ENCODE measurements around the gene IL17C. TPM values are rescaled to one million over a fixed set of nuclear protein-coding genes. Genes with fewer than 3 reads are reported as not detected.

IL17C gene
- total RNA-seq, 1 experiment from 2014 or later = 1.9 TPM

- no peak for TF ChIP-seq ZSCAN18 (CRISPR knock-in tag; IDR thresholded peaks at IDR 0.05)
- TF ChIP-seq, protein P1, sequence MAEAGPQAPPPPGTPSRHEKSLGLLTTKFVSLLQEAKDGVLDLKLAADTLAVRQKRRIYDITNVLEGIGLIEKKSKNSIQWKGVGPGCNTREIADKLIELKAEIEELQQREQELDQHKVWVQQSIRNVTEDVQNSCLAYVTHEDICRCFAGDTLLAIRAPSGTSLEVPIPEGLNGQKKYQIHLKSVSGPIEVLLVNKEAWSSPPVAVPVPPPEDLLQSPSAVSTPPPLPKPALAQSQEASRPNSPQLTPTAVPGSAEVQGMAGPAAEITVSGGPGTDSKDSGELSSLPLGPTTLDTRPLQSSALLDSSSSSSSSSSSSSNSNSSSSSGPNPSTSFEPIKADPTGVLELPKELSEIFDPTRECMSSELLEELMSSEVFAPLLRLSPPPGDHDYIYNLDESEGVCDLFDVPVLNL (CRISPR knock-in tag; IDR thresholded peaks at IDR 0.05; ENCODE audit: borderline replicate concordance, low read depth) = no peak
- TF ChIP-seq FOXJ3 (CRISPR knock-in tag; IDR thresholded peaks at IDR 0.05; ENCODE audit: borderline replicate concordance) = no peak
- TF ChIP-seq NR2C2 (CRISPR knock-in tag; IDR thresholded peaks at IDR 0.05) = no peak
- no peak for TF ChIP-seq RELA (CRISPR knock-in tag; IDR thresholded peaks at IDR 0.05; ENCODE audit: borderline replicate concordance)
- TF ChIP-seq ZNF281 (CRISPR knock-in tag; IDR thresholded peaks at IDR 0.05) = no peak
- no peak for TF ChIP-seq ZNF416 (CRISPR knock-in tag; IDR thresholded peaks at IDR 0.05)
- TF ChIP-seq JUN (CRISPR knock-in tag; IDR thresholded peaks at IDR 0.05) = no peak
- no peak for TF ChIP-seq IRF1 (CRISPR knock-in tag; IDR thresholded peaks at IDR 0.05)
- TF ChIP-seq OVOL2 (CRISPR knock-in tag; IDR thresholded peaks at IDR 0.05; ENCODE audit: borderline replicate concordance) = no peak
Observed at GRCh38 chr16:88640039-88640495, 1.7 kb downstream of the IL17C start (continued).

GRCh38 chr16:88640498-88641247 lies 2.3 kb downstream of the IL17C start:
- Mint-ChIP-seq H3K4me1 (peaks cover 35% of the 10 kb centered on the region), H3K4me3 (peak overlapping the region; percentile 27; the same call in 1 of the 2 replicates), H3K9me3 (no peaks in the 10 kb centered on the region), H3K27ac (no peak overlapping the region), H3K27me3 (ENCODE audit: low read depth) (peaks cover 18% of the 10 kb centered on the region), H3K36me3 (no peaks in the 10 kb centered on the region)
- ATAC-seq (no peak), DNase-seq (ENCODE audit: low spot score) (no peak)
- ChIA-PET POLR2A (no interaction called here), CTCF (interaction anchor here (0.5 to 4.9 kb wide), 4 partner anchors 9 to 789 kb away, joined by 3 to 26 read pairs (median 12); partner anchors contain the start of gene SNAI3)
- TF ChIP-seq NR1H2 (CRISPR knock-in tag; IDR thresholded peaks at IDR 0.05) (no peak), ZNF317 (CRISPR knock-in tag; IDR thresholded peaks at IDR 0.05; ENCODE audit: borderline replicate concordance, low read depth) (no peak), RELA (CRISPR knock-in tag; IDR thresholded peaks at IDR 0.05; ENCODE audit: borderline replicate concordance) (no peak), ESRRA (CRISPR knock-in tag; IDR thresholded peaks at IDR 0.05; ENCODE audit: borderline replicate concordance) (no peak), ZNF281 (CRISPR knock-in tag; IDR thresholded peaks at IDR 0.05) (no peak), FOXP1 (CRISPR knock-in tag; IDR thresholded peaks at IDR 0.05; ENCODE audit: borderline replicate concordance) (no peak), CREB1 (CRISPR knock-in tag; IDR thresholded peaks at IDR 0.05) (no peak), FOXK1 (CRISPR knock-in tag; IDR thresholded peaks at IDR 0.05) (no peak), ZNF263 (CRISPR knock-in tag; IDR thresholded peaks at IDR 0.05; ENCODE audit: low read depth) (no peak), CREM (CRISPR knock-in tag; IDR thresholded peaks at IDR 0.05) (no peak), NR2C2 (CRISPR knock-in tag; IDR thresholded peaks at IDR 0.05) (no peak), ZNF121 (CRISPR knock-in tag; IDR thresholded peaks at IDR 0.05) (no peak; the same call in 1 of the 2 replicates)
- TF ChIP-seq, protein P1 (CRISPR knock-in tag; IDR thresholded peaks at IDR 0.05; ENCODE audit: borderline replicate concordance, low read depth) = no peak
- TF ChIP-seq, protein P2, sequence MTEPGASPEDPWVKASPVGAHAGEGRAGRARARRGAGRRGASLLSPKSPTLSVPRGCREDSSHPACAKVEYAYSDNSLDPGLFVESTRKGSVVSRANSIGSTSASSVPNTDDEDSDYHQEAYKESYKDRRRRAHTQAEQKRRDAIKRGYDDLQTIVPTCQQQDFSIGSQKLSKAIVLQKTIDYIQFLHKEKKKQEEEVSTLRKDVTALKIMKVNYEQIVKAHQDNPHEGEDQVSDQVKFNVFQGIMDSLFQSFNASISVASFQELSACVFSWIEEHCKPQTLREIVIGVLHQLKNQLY (CRISPR knock-in tag; IDR thresholded peaks at IDR 0.05) = no peak
- TF ChIP-seq, protein P3, sequence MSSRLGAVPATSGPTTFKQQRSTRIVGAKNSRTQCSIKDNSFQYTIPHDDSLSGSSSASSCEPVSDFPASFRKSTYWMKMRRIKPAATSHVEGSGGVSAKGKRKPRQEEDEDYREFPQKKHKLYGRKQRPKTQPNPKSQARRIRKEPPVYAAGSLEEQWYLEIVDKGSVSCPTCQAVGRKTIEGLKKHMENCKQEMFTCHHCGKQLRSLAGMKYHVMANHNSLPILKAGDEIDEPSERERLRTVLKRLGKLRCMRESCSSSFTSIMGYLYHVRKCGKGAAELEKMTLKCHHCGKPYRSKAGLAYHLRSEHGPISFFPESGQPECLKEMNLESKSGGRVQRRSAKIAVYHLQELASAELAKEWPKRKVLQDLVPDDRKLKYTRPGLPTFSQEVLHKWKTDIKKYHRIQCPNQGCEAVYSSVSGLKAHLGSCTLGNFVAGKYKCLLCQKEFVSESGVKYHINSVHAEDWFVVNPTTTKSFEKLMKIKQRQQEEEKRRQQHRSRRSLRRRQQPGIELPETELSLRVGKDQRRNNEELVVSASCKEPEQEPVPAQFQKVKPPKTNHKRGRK (CRISPR knock-in tag; IDR thresholded peaks at IDR 0.05; ENCODE audit: borderline replicate concordance) = no peak
